Tibial nerve (tissue), 4 donors: ENCODE measurements around the gene MIA2. TPM values are rescaled to one million over a fixed set of nuclear protein-coding genes. Genes with fewer than 3 reads are reported as not detected.
"Not testable (repeated sequence)": the region's sequence is repeated elsewhere in the genome, so short reads cannot be mapped to it uniquely, and the experiment has no call there.

Source experiments
- DNase-seq, 2 donors: peaks; one replicate each; pipeline ENCODE4 v3.0.0-alpha.2; 2019; ENCODE audit warnings: low spot score in 2 of 2
- H3K27ac ChIP-seq, 4 donors: fragments of 200-600 bp; sonication (generic) in 3 of 4; one replicate each; pipeline ENCODE4 v1.5.1; 2017 to 2019; ENCODE audit warnings: mild to moderate bottlenecking in 1 of 4
- H3K27me3 ChIP-seq, 2 donors: fragments of 200-600 bp; sonication (generic) in 1 of 2; one replicate each; pipeline versions ENCODE4 v1.5.1 to v1.6.0; 2017 to 2019
- H3K36me3 ChIP-seq, 3 donors: fragments of 200-600 bp; sonication (generic); one replicate each; pipeline ENCODE4 v1.5.1; 2018 to 2019
- H3K4me1 ChIP-seq, 4 donors: fragments of 200-600 bp; sonication (generic) in 3 of 4; one replicate each; pipeline ENCODE4 v1.5.1; 2017 to 2019
- H3K4me3 ChIP-seq, 4 donors: fragments of 200-600 bp; sonication (generic) in 3 of 4; one replicate each; pipeline ENCODE4 v1.5.1; 2017 to 2019; ENCODE audit warnings: mild to moderate bottlenecking in 1 of 4, moderate library complexity in 1 of 4
- H3K9me3 ChIP-seq, 4 donors: fragments of 200-600 bp; sonication (generic) in 3 of 4; one replicate each; pipeline ENCODE4 v1.5.1; 2017 to 2019
- CTCF ChIP-seq, 5 experiments: fragments of 200-600 bp in 3 of 5; fragments of 450-650 bp in 2 of 5; sonication (generic) in 3 of 5; IDR thresholded peaks; one replicate each; pipeline ENCODE4 v1.5.1; 2016 to 2019; ENCODE audit warnings: antibody characterized with exemption in 5 of 5, mild to moderate bottlenecking in 3 of 5, moderate library complexity in 2 of 5
- EP300 ChIP-seq, 2 donors: sonication (generic); formaldehyde crosslinking; IDR thresholded peaks; one replicate each; pipeline ENCODE4 v1.6.1; 2017; ENCODE audit warnings: antibody characterized with exemption in 2 of 2, mild to moderate bottlenecking in 1 of 2
- POLR2A ChIP-seq, 2 donors: fragments of 450-650 bp; IDR thresholded peaks; one replicate each; pipeline ENCODE4 v1.6.1; 2017; ENCODE audit warnings: antibody characterized with exemption in 2 of 2, mild to moderate bottlenecking in 2 of 2, moderate library complexity in 2 of 2
- WGBS, 2 donors: methylation state at CpG; one replicate each; pipeline ENCODE4 v1.1.5; 2018; 5-methylcytosine and 5-hydroxymethylcytosine counted together
- total RNA-seq, 4 donors: library from RNA; depleted of rRNA; stranded (reverse); fragments of >200 nt; gene quantifications; one replicate each; pipeline ENCODE4 v1.1.0, GENCODE V29; 2016

Gene MIA2
- total RNA-seq, 4 donors from 2014 or later = 14.7 to 22.2 (median 16.3) TPM

DNA sequence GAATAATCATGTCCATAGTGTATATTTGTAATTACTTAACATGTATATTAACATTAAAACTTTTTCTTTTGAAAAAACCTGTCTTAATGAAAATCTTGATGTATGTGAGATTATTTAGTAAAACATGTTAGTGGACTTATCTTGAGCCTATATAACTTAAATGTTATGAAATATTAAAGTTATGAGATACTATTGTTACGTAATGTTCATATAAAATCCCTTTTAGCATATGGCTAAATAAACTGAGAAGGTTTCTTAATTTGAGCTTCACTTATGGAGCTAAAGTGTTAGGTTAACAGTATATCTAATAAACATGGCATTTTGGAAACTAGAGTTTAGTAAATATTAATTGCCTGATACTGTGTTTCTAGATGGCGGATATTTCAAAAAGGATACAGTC, 59.9 kb downstream of the MIA2 start:
- DNase-seq = no peak

GRCh38 chr14:39300389-39300788, 66.7 kb downstream of the MIA2 start:
- H3K4me1 ChIP-seq, H3K27ac ChIP-seq, DNase-seq, H3K27me3 ChIP-seq, H3K9me3 ChIP-seq, H3K4me3 ChIP-seq: not testable (repeated sequence)
- 86 to 89% methylated on average over 3 of the region's 3 CpGs for WGBS, 2 donors
- H3K36me3 ChIP-seq = peaks cover 0 to 61% (median 0%) of the 10 kb centered on the region in 3 donors

More for the DNA sequence above, 59.9 kb downstream of the MIA2 start:
- H3K9me3 ChIP-seq = no peaks in the 10 kb centered on the region
- WGBS, 2 donors = 95 to 98% methylated on average over 2 of the region's 2 CpGs
- H3K27ac ChIP-seq = no peak overlapping the region
- H3K36me3 ChIP-seq = peaks cover 0 to 57% (median 9%) of the 10 kb centered on the region in 3 donors
- TF ChIP-seq POLR2A (IDR thresholded peaks at IDR 0.05) (no peak), EP300 (IDR thresholded peaks at IDR 0.05) (no peak), CTCF (IDR thresholded peaks at IDR 0.05) (no peak)
- H3K4me1 ChIP-seq = no peaks in the 10 kb centered on the region
- H3K4me3 ChIP-seq = no peak overlapping the region
- H3K27me3 ChIP-seq = no peaks in the 10 kb centered on the region

- WGBS, 2 donors = 91% methylated on average over 4 of the region's 4 CpGs
- Histone ChIP-seq H3K27me3 (no peaks in the 10 kb centered on the region), H3K9me3 (no peaks in the 10 kb centered on the region), H3K4me1 (no peaks in the 10 kb centered on the region), H3K27ac (no peak overlapping the region), H3K4me3 (no peak overlapping the region), H3K36me3 (peaks cover 0 to 48% (median 0%) of the 10 kb centered on the region in 3 donors)
- TF ChIP-seq POLR2A (IDR thresholded peaks at IDR 0.05) (no peak), CTCF (IDR thresholded peaks at IDR 0.05) (no peak), EP300 (IDR thresholded peaks at IDR 0.05) (no peak)
- no peak for DNase-seq
These were observed 68.6 kb downstream of the MIA2 start for GRCh38 chr14:39302124-39302810.

- no peak for DNase-seq
- whole genome bisulfite sequencing, 2 donors = 50 to 70% methylated on average over 1 of the region's 1 CpG
- Histone ChIP-seq H3K27me3 (no peaks in the 10 kb centered on the region), H3K4me1 (no peaks in the 10 kb centered on the region), H3K36me3 (peaks cover 0 to 41% (median 0%) of the 10 kb centered on the region in 3 donors), H3K4me3 (no peak overlapping the region), H3K9me3 (no peaks in the 10 kb centered on the region), H3K27ac (no peak overlapping the region)
- TF ChIP-seq EP300 (IDR thresholded peaks at IDR 0.05) (no peak), CTCF (IDR thresholded peaks at IDR 0.05) (no peak), POLR2A (IDR thresholded peaks at IDR 0.05) (no peak)
These were observed 69.4 kb downstream of the MIA2 start for GRCh38 chr14:39303115-39303514.

DNA sequence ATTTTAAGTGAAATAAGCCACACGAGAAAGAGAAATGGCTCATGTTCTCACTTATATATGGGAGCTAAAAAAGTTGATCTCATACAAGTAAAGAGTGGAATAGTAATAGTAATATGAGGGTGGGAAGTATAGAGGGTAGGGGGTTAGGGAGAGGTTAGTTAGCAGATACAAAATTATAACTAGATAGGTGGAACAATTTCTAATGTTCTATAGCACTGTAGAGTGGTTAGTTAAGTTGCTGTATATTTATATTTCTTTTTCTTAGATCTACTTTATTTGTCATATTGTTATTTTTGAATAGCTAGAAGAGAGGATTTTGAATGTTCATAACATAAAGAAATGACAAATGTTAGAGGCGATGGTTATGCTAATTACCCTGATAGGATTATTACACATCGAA, 74.1 kb downstream of the MIA2 start:
- Histone ChIP-seq H3K36me3 (peaks cover 0 to 26% (median 0%) of the 10 kb centered on the region in 3 donors), H3K9me3 (no peaks in the 10 kb centered on the region), H3K4me3 (no peak overlapping the region), H3K4me1 (no peaks in the 10 kb centered on the region), H3K27ac (no peak overlapping the region), H3K27me3 (no peaks in the 10 kb centered on the region)
- TF ChIP-seq CTCF (IDR thresholded peaks at IDR 0.05) = no peak
- no peak for TF ChIP-seq POLR2A (IDR thresholded peaks at IDR 0.05)
- no peak for TF ChIP-seq EP300 (IDR thresholded peaks at IDR 0.05)
- 92 to 94% methylated on average over 3 of the region's 3 CpGs for WGBS, 2 donors
- DNase-seq = no peak
